CD4-positive, alpha-beta T cell treated with Interleukin-4 for 1 hour (primary cell): Measurements from ENCODE around the gene EGR4.

Experiments
- DNase-seq, 2 donors: peaks; one replicate each; pipeline ENCODE4 v3.0.0-alpha.2; 2020 to 2022

The EGR4 gene

DNA sequence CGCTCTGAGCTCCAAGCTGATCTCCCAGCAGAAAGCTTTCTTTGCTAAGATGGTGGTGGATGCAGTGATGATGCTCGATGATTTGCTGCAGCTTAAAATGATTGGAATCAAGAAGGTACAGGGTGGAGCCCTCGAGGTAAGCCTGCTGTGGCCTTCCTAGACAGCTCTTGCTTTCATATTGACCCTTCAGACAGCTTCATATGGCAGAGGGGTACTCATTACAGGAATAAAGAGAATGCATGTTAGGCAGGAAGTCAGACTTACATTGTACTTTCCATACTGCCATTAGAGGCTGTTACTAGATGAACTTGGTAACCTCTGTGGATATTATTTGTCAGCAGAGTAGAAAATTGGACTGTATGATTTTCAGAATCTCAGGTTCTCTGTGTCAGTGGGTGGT is 48.8 kb downstream of the EGR4 start:
- no peak for DNase-seq

DNA sequence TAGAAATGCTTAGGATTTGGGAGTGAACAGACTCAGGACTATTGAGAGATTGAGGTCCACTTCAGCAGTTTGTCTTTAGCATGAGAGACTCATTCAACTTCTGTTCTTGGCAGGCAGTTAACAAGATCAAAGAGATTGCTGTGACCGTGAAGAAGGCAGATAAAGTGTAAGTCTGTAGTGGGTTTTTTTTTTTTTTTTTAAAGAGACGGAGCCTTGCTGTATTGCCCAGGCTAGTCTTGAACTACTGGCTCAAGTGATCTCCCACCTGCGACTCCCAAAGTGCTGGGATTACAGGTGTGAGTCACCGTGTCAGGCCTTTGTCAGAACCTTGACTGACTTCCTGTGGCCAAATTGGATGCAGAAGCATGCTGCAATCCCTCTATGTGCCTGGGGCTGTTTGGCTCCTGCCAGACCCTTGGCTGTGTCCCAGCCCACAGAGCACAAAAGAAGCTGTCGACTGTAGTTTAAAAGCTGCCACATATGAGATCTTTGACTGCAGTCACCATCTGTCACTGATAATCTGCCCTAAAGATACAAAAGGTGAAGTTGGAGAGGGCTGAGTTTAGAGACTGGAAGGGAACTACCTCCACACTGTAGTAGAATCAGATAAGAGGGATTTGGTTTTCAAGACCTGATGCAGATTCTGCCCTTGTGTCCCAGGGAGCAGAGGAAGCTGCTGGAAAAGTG is 49.3 kb downstream of the EGR4 start:
- DNase-seq: no peak
